Common myeloid progenitor, CD34-positive (primary cell): ENCODE measurements around the gene PKNOX1.
"Not testable (repeated sequence)": the region's sequence is repeated elsewhere in the genome, so short reads cannot be mapped to it uniquely, and the experiment has no call there.

Experiments used
- CTCF ChIA-PET: fragments of 350-600 bp; sonication (Branson Sonifier 250); formaldehyde crosslinking; loops from one replicate; lab custom pipeline; 2021; ENCODE audit warnings: antibody characterized with exemption; lab: Charles Lee
- POLR2A ChIA-PET: fragments of 350-600 bp; sonication (Branson Sonifier 250); formaldehyde crosslinking; loops from one replicate; lab custom pipeline; 2021; ENCODE audit warnings: antibody characterized with exemption; lab: Charles Lee
- DNase-seq, 3 donors: peaks; one replicate each; pipeline versions ENCODE4 v3.0.0 to v3.0.0-alpha.2; 2013
- H3K27ac ChIP-seq, 2 experiments: 1 replicate in 1 of 2; 2 replicates in 1 of 2; pipeline ENCODE4 v1.7.0; 2013; ENCODE audit warnings: inconsistent platforms in 2 of 2, low read length in 2 of 2, mild to moderate bottlenecking in 2 of 2, low read depth in 1 of 2, moderate library complexity in 1 of 2; ENCODE audit not compliant: severe bottlenecking in 2 of 2, insufficient read depth in 1 of 2, poor library complexity in 1 of 2
- H3K27me3 ChIP-seq, 5 experiments: replicated peaks in 2 of 5; 1 replicate in 3 of 5; 2 replicates in 2 of 5; pipeline versions ENCODE4 v1.6.1 to v1.7.0; 2013; ENCODE audit warnings: low read length in 4 of 5, mild to moderate bottlenecking in 2 of 5, moderate library complexity in 2 of 5, inconsistent platforms in 1 of 5; ENCODE audit not compliant: insufficient read depth in 5 of 5, control insufficient read depth in 4 of 5
- H3K36me3 ChIP-seq, 4 experiments: 1 replicate in 2 of 4; 2 replicates in 2 of 4; pipeline versions ENCODE4 v1.6.1 to v1.7.0; 2013; ENCODE audit warnings: low read length in 3 of 4, control low read depth in 1 of 4, mild to moderate bottlenecking in 1 of 4; ENCODE audit not compliant: control insufficient read depth in 4 of 4, insufficient read depth in 4 of 4
- H3K4me1 ChIP-seq, 4 experiments: 1 replicate in 3 of 4; 2 replicates in 1 of 4; pipeline versions ENCODE4 v1.6.1 to v1.7.1; 2013; ENCODE audit warnings: low read length in 3 of 4, mild to moderate bottlenecking in 3 of 4, control low read depth in 1 of 4, inconsistent platforms in 1 of 4, moderate library complexity in 1 of 4; ENCODE audit not compliant: control insufficient read depth in 4 of 4, insufficient read depth in 4 of 4; ENCODE audit errors: control extremely low read depth in 1 of 4
- H3K4me3 ChIP-seq, 7 experiments: 1 replicate in 4 of 7; 2 replicates in 3 of 7; pipeline versions ENCODE4 v1.5.1 to v1.7.0; 2013; ENCODE audit warnings: mild to moderate bottlenecking in 7 of 7, low read length in 6 of 7, moderate library complexity in 6 of 7, inconsistent platforms in 2 of 7, low read depth in 2 of 7, control low read depth in 1 of 7; ENCODE audit not compliant: insufficient read depth in 4 of 7, control insufficient read depth in 1 of 7; ENCODE audit errors: extremely low read depth in 1 of 7
- H3K9me3 ChIP-seq, 5 experiments: 1 replicate in 4 of 5; 2 replicates in 1 of 5; pipeline versions ENCODE4 v1.6.1 to v1.7.1; 2013; ENCODE audit warnings: low read length in 4 of 5, mild to moderate bottlenecking in 2 of 5, inconsistent platforms in 1 of 5, low read depth in 1 of 5, moderate library complexity in 1 of 5; ENCODE audit not compliant: control insufficient read depth in 4 of 5, insufficient read depth in 2 of 5; ENCODE audit errors: control extremely low read depth in 1 of 5
- WGBS: methylation state at CpG from one replicate; pipeline ENCODE4 v1.1.5; 2013; ENCODE audit not compliant: insufficient coverage; 5-methylcytosine and 5-hydroxymethylcytosine counted together

The PKNOX1 gene

GRCh38 chr21:42986125-42986783, 11.9 kb downstream of the PKNOX1 start:
- no peak for DNase-seq
- H3K4me1 ChIP-seq: peaks cover 2 to 6% (median 4%) of the 10 kb centered on the region in 4 experiments
- peaks cover 0 to 2% (median 0%) of the 10 kb centered on the region in 4 experiments for H3K36me3 ChIP-seq
- H3K9me3 ChIP-seq: no peaks in the 10 kb centered on the region
- H3K27ac ChIP-seq: no peak overlapping the region
- WGBS: 97% methylated on average over 4 of the region's 7 CpGs
- ChIA-PET POLR2A (interaction anchor here (0.6 kb wide), 1 partner anchor 37 kb away, joined by 3 read pairs; no protein-coding TSS in a partner anchor), CTCF (no interaction called here)
- H3K4me3 ChIP-seq: no peak overlapping the region
- H3K27me3 ChIP-seq: no peaks in the 10 kb centered on the region

- ChIA-PET CTCF (interaction anchor here (1.4 kb wide), 1 partner anchor 9 kb away, joined by 3 read pairs; no protein-coding TSS in a partner anchor), POLR2A (interaction anchor here (0.6 kb wide), 1 partner anchor 9 kb away, joined by 3 read pairs; no protein-coding TSS in a partner anchor)
- Histone ChIP-seq H3K9me3 (no peaks in the 10 kb centered on the region), H3K4me1 (peaks cover 0 to 6% (median 3%) of the 10 kb centered on the region in 4 experiments), H3K27ac (no peak overlapping the region), H3K27me3 (no peaks in the 10 kb centered on the region), H3K36me3 (peaks cover 0 to 7% (median 3%) of the 10 kb centered on the region in 4 experiments), H3K4me3 (no peak overlapping the region)
- no peak for DNase-seq
- WGBS: 98% methylated on average over 10 of the region's 12 CpGs
Measured at GRCh38 chr21:42988236-42988965, 14.0 kb downstream of the PKNOX1 start.

- H3K36me3 ChIP-seq, POLR2A ChIA-PET, H3K27ac ChIP-seq, H3K4me3 ChIP-seq, H3K9me3 ChIP-seq, H3K4me1 ChIP-seq, CTCF ChIA-PET, H3K27me3 ChIP-seq, DNase-seq: not testable (repeated sequence)
- 93% methylated on average over 4 of the region's 9 CpGs for WGBS
Measured at GRCh38 chr21:42989370-42989769, 15.0 kb downstream of the PKNOX1 start.

DNA sequence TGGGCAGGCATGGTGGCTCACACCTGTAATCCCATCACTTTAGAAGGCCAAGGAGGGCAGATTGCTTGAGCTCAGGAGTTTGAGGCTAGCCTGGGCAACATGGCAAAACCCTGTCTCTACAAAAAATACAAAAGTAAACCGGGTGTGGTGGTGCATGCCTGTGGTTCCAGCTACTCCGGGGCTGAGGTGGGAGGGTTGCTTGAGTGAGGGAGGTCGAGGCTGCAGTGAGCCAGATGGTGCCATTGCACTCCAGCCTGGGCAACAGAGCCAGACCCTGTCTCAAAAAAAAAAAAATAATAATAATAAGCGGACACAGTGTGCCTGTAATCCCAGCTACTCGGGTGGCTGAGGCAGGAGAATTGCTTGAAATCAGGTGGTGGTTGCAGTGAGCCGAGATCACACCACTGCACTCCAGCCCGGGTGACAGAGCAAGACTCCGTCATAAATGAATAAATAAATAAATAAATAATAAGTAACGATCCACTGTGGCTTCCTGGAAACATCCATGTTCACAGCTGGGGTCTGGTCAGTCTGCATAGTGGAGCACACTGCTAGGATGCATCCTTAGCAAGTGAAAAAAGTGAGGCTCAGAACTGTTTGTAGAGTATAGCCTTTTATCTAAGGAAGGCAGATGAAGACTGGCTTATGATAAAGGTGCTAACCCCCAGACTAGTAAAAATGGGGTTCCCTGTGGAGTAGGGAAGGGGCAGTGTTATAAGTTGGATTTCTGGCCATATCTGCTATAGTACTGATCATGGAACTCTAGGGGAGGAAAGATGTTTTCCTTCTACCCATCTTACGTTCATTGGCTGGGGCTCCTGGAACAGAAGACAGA, 15.7 kb downstream of the PKNOX1 start:
- H3K27ac ChIP-seq: no peak overlapping the region
- H3K4me3 ChIP-seq: no peak overlapping the region
- H3K36me3 ChIP-seq: peaks cover 0 to 7% (median 3%) of the 10 kb centered on the region in 4 experiments
- WGBS: 100% methylated on average over 2 of the region's 10 CpGs
- peaks cover 0 to 6% (median 3%) of the 10 kb centered on the region in 4 experiments for H3K4me1 ChIP-seq
- ChIA-PET POLR2A (no interaction called here), CTCF (no interaction called here)
- H3K27me3 ChIP-seq: no peaks in the 10 kb centered on the region
- H3K9me3 ChIP-seq: no peaks in the 10 kb centered on the region
- DNase-seq: no peak

GRCh38 chr21:42991992-42992740, 17.8 kb downstream of the PKNOX1 start:
- POLR2A ChIA-PET: no interaction called here
- Histone ChIP-seq H3K27ac (no peak overlapping the region), H3K4me3 (no peak overlapping the region), H3K36me3 (peaks cover 0 to 7% (median 2%) of the 10 kb centered on the region in 4 experiments), H3K27me3 (no peaks in the 10 kb centered on the region), H3K9me3 (no peaks in the 10 kb centered on the region), H3K4me1 (peaks cover 0 to 6% (median 3%) of the 10 kb centered on the region in 4 experiments)
- DNase-seq: no peak
- 86% methylated on average over 13 of the region's 16 CpGs for WGBS
- CTCF ChIA-PET: interaction anchor here (0.7 kb wide), 1 partner anchor 23 kb away, joined by 3 read pairs; no protein-coding TSS in a partner anchor

GRCh38 chr21:42993051-42993712, 18.8 kb downstream of the PKNOX1 start:
- Histone ChIP-seq H3K4me1 (peaks cover 0 to 6% (median 3%) of the 10 kb centered on the region in 4 experiments), H3K27me3 (no peaks in the 10 kb centered on the region), H3K9me3 (peaks cover 0 to 7% (median 5%) of the 10 kb centered on the region in 5 experiments), H3K27ac (no peak overlapping the region), H3K4me3 (no peak overlapping the region), H3K36me3 (peaks cover 0 to 10% (median 4%) of the 10 kb centered on the region in 4 experiments)
- WGBS: 98% methylated on average over 11 of the region's 16 CpGs
- CTCF ChIA-PET: no interaction called here
- no peak for DNase-seq
- POLR2A ChIA-PET: no interaction called here
